ENCODE measurements around the gene DGKZ. TPM values are rescaled to one million over a fixed set of nuclear protein-coding genes. Genes with fewer than 3 reads are reported as not detected.

DGKZ gene
- total and polyA plus RNA-seq, 2 of the 13 experiments (the other 11 are each of a cell fraction or from before 2014, with no cell fraction given): 15.8 to 20.7 TPM

- TF ChIP-seq, protein P1, sequence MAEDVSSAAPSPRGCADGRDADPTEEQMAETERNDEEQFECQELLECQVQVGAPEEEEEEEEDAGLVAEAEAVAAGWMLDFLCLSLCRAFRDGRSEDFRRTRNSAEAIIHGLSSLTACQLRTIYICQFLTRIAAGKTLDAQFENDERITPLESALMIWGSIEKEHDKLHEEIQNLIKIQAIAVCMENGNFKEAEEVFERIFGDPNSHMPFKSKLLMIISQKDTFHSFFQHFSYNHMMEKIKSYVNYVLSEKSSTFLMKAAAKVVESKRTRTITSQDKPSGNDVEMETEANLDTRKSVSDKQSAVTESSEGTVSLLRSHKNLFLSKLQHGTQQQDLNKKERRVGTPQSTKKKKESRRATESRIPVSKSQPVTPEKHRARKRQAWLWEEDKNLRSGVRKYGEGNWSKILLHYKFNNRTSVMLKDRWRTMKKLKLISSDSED (CRISPR knock-in tag; IDR thresholded peaks at IDR 0.05): peak; percentile 78; the same call in 1 of the 2 replicates
- TF ChIP-seq RXRA (CRISPR knock-in tag; IDR thresholded peaks at IDR 0.05): peak; percentile 81
- TF ChIP-seq GTF2F1 (IDR thresholded peaks at IDR 0.05; ENCODE audit: low read length): no peak
- no peak for TF ChIP-seq SRSF4 (IDR thresholded peaks at IDR 0.05; ENCODE audit: low read depth, low read length, poor library complexity, severe bottlenecking)
- TF ChIP-seq ELF1 (CRISPR knock-in tag; IDR thresholded peaks at IDR 0.05): peak; percentile 76
- TF ChIP-seq KAT8 (CRISPR knock-in tag; IDR thresholded peaks at IDR 0.05): peak; percentile 74
- TF ChIP-seq ZFP36 (IDR thresholded peaks at IDR 0.05; ENCODE audit: borderline replicate concordance, low read depth, low read length, partially characterized antibody): no peak
- TF ChIP-seq, protein P2, sequence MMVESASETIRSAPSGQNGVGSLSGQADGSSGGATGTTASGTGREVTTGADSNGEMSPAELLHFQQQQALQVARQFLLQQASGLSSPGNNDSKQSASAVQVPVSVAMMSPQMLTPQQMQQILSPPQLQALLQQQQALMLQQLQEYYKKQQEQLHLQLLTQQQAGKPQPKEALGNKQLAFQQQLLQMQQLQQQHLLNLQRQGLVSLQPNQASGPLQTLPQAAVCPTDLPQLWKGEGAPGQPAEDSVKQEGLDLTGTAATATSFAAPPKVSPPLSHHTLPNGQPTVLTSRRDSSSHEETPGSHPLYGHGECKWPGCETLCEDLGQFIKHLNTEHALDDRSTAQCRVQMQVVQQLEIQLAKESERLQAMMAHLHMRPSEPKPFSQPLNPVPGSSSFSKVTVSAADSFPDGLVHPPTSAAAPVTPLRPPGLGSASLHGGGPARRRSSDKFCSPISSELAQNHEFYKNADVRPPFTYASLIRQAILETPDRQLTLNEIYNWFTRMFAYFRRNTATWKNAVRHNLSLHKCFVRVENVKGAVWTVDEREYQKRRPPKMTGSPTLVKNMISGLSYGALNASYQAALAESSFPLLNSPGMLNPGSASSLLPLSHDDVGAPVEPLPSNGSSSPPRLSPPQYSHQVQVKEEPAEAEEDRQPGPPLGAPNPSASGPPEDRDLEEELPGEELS (CRISPR knock-in tag; IDR thresholded peaks at IDR 0.05): peak; percentile 81
- no peak for TF ChIP-seq RFX1 (IDR thresholded peaks at IDR 0.05)
- peak; percentile 97 for TF ChIP-seq ZNF709 (CRISPR knock-in tag; IDR thresholded peaks at IDR 0.05)
- peak; percentile 80; the same call in 1 of the 2 replicates for TF ChIP-seq ZNF644 (CRISPR knock-in tag; IDR thresholded peaks at IDR 0.05; ENCODE audit: low read depth)
- TF ChIP-seq POLR2A (IDR thresholded peaks at IDR 0.05; ENCODE audit: insufficient read depth in 1 of 2, low read depth in 2 of 2, low read length in 2 of 2): no peak
- TF ChIP-seq, protein P3, sequence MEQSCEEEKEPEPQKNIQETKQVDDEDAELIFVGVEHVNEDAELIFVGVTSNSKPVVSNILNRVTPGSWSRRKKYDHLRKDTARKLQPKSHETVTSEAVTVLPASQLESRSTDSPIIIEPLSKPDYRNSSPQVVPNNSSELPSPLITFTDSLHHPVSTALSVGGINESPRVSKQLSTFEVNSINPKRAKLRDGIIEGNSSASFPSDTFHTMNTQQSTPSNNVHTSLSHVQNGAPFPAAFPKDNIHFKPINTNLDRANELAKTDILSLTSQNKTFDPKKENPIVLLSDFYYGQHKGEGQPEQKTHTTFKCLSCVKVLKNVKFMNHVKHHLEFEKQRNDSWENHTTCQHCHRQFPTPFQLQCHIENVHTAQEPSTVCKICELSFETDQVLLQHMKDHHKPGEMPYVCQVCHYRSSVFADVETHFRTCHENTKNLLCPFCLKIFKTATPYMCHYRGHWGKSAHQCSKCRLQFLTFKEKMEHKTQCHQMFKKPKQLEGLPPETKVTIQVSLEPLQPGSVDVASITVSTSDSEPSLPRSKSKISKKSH (CRISPR knock-in tag; IDR thresholded peaks at IDR 0.05; ENCODE audit: borderline replicate concordance): peak; percentile 95
- 0 out of 2 replicates have a peak, but pooled peaks have one; percentile 47 for TF ChIP-seq ZBTB39 (CRISPR knock-in tag; IDR thresholded peaks at IDR 0.05)
- TF ChIP-seq HNF4A (CRISPR knock-in tag; IDR thresholded peaks at IDR 0.05): peak; percentile 23; the same call in 1 of the 2 replicates
- TF ChIP-seq ZNF20 (CRISPR knock-in tag; IDR thresholded peaks at IDR 0.05): 0 out of 2 replicates have a peak, but pooled peaks have one; percentile 61
- TF ChIP-seq HDAC6 (IDR thresholded peaks at IDR 0.05; ENCODE audit: low read depth, low read length): no peak
- TF ChIP-seq MTF2 (CRISPR knock-in tag; IDR thresholded peaks at IDR 0.05; ENCODE audit: borderline replicate concordance): peak; percentile 96
- TF ChIP-seq ZMAT5 (CRISPR knock-in tag; IDR thresholded peaks at IDR 0.05; ENCODE audit: borderline replicate concordance, low read depth): no peak
- TF ChIP-seq ZNF83 (CRISPR knock-in tag; IDR thresholded peaks at IDR 0.05; ENCODE audit: borderline replicate concordance): peak; percentile 97
- no peak for TF ChIP-seq HNRNPUL1 (IDR thresholded peaks at IDR 0.05; ENCODE audit: low read depth, low read length)
- TF ChIP-seq THAP11 (CRISPR knock-in tag; IDR thresholded peaks at IDR 0.05): peak; percentile 76
- peak; percentile 66; the same call in 1 of the 2 replicates for TF ChIP-seq RCOR2 (CRISPR knock-in tag; IDR thresholded peaks at IDR 0.05)
Measured at GRCh38 chr11:46392421-46393230, 45.4 kb downstream of the DGKZ start (continued).

All from HepG2 (cell line).